HEK293 (cell line): ENCODE results near the gene CFAP46.

Experiments used
- TF ChIP-seq, protein P1 (sequence below): sonication (generic); formaldehyde crosslinking; IDR thresholded peaks from 2 replicates; pipeline ENCODE4 v1.8.1; 2022; ENCODE audit warnings: mild to moderate bottlenecking, moderate library complexity, missing genetic modification reagents
- TF ChIP-seq, protein P2 (sequence below): fragments of 450-650 bp; formaldehyde crosslinking; IDR thresholded peaks from 2 replicates; pipeline ENCODE4 v1.5.1; 2016; ENCODE audit warnings: missing biosample characterization, missing genetic modification characterization
- TF ChIP-seq, protein P3 (sequence below): fragments of 450-650 bp; formaldehyde crosslinking; IDR thresholded peaks from 2 replicates; pipeline ENCODE4 v1.5.1; 2016; ENCODE audit warnings: missing biosample characterization, missing genetic modification characterization

DNA sequence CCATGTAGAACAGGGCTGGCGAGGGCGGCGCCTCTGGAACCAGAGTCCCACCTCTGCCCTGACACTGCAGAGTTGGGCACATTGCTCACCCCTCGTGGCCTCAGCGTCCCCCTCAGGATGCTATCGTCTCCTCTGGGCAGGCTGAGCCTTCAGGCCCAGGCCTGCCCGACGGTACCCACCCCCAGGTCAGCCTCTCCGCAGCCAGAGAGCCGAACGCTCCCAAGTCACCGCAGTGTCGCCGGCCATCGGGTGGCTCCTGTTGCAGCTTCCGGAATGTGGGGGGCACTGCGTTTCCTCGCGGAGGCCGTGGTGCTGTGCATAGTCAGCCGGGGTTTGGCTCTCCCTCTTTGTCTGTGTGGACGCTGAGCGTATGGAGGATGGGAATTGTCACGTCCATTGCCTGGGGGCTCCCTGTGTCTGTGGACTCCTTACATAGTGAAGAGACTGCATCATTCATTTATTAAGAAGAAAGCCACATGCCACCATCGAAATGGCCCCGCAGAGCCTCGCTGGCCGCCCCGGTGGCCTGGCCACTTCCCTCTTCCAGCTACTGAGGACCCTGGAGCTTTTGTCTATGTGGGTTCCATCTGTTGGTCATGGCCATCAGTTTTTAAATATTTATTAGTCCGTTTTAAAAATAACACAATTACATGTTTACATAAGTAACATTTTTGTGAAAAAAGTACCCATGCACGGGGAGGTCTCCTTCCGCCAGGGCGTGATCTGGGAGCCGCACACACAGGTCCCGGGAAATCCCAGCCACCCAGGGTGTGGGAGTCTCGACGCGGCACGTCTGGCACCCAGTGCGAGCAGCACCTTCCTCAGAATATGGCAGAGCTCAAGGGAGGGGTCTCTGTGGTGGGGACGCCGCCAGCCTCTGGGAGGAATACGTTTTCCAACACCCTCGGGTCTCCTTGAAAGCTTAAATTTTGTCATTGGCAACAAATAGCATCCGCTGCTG lies 172.0 kb downstream of the CFAP46 start:
- TF ChIP-seq, protein P1, sequence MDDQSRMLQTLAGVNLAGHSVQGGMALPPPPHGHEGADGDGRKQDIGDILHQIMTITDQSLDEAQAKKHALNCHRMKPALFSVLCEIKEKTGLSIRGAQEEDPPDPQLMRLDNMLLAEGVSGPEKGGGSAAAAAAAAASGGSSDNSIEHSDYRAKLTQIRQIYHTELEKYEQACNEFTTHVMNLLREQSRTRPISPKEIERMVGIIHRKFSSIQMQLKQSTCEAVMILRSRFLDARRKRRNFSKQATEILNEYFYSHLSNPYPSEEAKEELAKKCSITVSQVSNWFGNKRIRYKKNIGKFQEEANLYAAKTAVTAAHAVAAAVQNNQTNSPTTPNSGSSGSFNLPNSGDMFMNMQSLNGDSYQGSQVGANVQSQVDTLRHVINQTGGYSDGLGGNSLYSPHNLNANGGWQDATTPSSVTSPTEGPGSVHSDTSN (CRISPR knock-in tag), result no peak
- TF ChIP-seq, protein P2, sequence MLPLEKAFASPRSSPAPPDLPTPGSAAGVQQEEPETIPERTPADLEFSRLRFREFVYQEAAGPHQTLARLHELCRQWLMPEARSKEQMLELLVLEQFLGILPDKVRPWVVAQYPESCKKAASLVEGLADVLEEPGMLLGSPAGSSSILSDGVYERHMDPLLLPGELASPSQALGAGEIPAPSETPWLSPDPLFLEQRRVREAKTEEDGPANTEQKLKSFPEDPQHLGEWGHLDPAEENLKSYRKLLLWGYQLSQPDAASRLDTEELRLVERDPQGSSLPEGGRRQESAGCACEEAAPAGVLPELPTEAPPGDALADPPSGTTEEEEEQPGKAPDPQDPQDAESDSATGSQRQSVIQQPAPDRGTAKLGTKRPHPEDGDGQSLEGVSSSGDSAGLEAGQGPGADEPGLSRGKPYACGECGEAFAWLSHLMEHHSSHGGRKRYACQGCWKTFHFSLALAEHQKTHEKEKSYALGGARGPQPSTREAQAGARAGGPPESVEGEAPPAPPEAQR (tag by site-specific recombination), result no peak
- TF ChIP-seq, protein P3, sequence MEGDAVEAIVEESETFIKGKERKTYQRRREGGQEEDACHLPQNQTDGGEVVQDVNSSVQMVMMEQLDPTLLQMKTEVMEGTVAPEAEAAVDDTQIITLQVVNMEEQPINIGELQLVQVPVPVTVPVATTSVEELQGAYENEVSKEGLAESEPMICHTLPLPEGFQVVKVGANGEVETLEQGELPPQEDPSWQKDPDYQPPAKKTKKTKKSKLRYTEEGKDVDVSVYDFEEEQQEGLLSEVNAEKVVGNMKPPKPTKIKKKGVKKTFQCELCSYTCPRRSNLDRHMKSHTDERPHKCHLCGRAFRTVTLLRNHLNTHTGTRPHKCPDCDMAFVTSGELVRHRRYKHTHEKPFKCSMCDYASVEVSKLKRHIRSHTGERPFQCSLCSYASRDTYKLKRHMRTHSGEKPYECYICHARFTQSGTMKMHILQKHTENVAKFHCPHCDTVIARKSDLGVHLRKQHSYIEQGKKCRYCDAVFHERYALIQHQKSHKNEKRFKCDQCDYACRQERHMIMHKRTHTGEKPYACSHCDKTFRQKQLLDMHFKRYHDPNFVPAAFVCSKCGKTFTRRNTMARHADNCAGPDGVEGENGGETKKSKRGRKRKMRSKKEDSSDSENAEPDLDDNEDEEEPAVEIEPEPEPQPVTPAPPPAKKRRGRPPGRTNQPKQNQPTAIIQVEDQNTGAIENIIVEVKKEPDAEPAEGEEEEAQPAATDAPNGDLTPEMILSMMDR (tag by site-specific recombination), result no peak
